Measurements from ENCODE around the gene CMTM7.
A peak's percentile ranks its signal among the peaks of the same experiment; 100 is the strongest.

Gene CMTM7

DNA sequence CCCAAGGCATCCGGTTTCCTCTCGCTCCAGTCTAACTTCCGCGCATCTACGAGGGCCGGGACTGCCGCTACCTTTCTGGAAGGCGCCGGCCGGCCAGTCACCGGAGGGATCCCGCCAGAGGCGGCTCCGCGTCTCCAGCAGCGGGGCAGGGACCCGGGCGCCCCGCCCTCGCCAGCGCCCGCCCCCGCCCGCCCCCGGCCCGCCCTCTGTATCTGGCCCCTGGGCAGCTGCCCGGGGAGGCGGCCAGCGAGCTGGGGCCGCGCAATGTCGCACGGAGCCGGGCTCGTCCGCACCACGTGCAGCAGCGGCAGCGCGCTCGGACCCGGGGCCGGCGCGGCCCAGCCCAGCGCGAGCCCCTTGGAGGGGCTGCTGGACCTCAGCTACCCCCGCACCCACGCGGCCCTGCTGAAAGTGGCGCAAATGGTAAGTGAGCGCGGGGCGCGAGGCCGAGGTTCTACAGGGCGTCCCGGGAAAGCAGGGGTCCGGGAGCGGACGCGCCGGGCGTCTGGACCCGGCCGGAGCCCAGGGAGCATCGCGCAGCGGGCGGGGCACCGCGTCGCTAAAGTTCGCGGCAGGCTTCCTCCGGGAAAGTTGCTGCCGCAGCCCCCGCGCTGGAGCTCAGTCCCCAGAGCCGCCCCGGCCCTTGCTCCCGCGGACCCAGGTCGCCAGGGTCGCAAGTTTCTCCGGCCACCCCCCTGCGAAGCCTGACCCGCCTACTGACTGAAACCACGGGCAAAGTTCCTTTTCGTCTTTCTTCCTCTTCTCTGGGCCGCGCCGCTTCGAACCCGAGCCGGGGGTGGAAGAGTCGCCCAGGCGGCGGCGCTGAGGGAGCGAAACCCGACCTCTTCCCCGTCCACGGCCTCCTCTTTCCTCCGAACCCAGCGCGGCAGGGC lies at the start of gene CMTM7:
CMTM7 (plus strand) TSS at position 211 of the 893 bp plus-strand sequence; CDS start at position 265, 54 bp downstream.
- Histone ChIP-seq H3K4me1 (ENCODE audit: insufficient read depth, low read length) (no peaks in the 10 kb centered on the region; the same call in 1 of the 2 replicates), H3K36me3 (ENCODE audit: insufficient read depth, low read length) (no peaks in the 10 kb centered on the region), H3K9me3 (ENCODE audit: control insufficient read depth, insufficient read depth, low read length) (no peaks in the 10 kb centered on the region), H3K9ac (ENCODE audit: low read depth, low read length) (peak within 1 kb of the TSS; percentile 94)

DNA sequence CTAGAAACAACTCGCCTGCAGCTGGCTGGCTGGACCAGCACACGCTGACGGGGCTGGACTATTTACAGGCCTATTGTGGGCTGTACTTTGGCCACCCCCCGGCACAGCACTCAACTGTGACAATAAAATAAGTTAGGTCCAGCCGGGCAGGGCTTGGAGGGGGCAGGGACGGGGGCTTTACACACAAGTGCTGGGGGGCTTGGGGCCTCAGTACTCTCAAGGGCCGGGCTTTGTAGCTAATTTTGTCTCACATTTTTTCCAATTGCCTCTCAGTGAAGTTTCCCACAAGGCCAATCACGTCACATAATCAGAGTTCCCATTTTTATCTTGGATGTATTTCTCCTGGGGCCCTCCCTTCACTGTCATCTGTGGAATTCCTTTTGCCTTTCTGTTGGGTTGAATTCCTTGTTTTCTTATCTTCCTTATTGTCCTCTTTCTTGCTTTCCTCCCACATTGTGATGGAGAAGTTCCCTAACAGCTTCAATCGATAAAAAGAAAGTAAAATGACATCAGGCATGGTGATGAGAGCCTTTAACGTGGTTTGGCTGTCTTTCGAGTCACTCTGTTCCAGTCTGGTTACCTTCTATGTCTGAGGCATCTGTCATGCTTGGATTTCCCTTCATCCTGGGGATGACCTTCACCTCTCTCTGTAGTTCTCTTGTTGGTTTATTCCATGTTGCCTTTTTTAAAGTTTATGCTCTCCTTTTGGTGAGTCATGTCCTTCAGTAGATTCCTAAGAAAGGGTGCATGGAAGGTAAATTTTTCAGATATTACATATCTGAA lies 44.1 kb upstream of the CMTM7 start:
- Histone ChIP-seq H3K36me3 (ENCODE audit: insufficient read depth, low read length) (no peaks in the 10 kb centered on the region), H3K9ac (ENCODE audit: low read depth, low read length) (no peak overlapping the region), H3K4me1 (ENCODE audit: insufficient read depth, low read length) (peaks cover 17% of the 10 kb centered on the region), H3K9me3 (ENCODE audit: control insufficient read depth, insufficient read depth, low read length) (no peaks in the 10 kb centered on the region)

DNA sequence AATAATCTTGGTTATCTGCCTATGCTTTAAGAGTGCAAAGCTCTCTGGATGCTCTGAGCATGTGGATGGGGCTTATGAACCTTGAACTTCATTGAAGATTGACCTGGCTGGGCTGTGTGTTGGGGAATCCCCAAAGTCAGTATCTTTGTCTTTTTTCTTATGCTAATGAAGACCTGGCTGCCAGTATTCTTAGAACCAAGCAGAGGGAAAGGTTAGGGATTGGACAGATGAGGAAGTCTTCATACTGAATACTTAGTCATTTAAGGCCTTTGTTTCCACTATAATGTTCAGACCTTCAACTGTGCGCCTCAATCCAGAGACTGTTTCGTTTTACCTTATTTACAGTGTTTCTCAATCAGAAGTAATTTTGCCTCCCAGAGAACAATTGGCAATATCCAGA lies 42.5 kb upstream of the CMTM7 start:
- no peak overlapping the region for H3K9ac ChIP-seq (ENCODE audit: low read depth, low read length)
- no peaks in the 10 kb centered on the region for H3K9me3 ChIP-seq (ENCODE audit: control insufficient read depth, insufficient read depth, low read length)
- H3K36me3 ChIP-seq (ENCODE audit: insufficient read depth, low read length), result no peaks in the 10 kb centered on the region
- peaks cover 18% of the 10 kb centered on the region for H3K4me1 ChIP-seq (ENCODE audit: insufficient read depth, low read length)

DNA sequence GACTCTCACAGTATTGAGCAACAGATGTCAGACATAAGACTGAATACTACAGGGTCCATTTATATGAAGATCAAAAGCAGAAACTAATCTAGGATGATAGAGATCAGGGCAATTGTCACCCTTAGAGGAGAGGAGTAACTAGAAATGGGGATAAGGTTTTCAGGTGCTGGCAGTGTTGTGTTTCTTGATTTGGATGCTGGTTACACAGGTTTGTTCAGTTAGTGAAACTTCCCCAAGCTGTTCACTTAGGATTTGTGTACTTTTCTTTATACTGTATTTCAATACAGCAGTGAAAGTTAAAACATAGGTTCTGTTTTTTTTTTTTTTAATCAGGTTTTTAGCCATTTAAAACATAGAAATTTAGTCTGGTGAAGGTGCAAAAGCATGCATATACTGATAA lies 39.1 kb upstream of the CMTM7 start:
- H3K9me3 ChIP-seq (ENCODE audit: control insufficient read depth, insufficient read depth, low read length), result no peaks in the 10 kb centered on the region
- no peaks in the 10 kb centered on the region for H3K36me3 ChIP-seq (ENCODE audit: insufficient read depth, low read length)
- H3K9ac ChIP-seq (ENCODE audit: low read depth, low read length), result no peak overlapping the region
- H3K4me1 ChIP-seq (ENCODE audit: insufficient read depth, low read length), result peaks cover 17% of the 10 kb centered on the region

DNA sequence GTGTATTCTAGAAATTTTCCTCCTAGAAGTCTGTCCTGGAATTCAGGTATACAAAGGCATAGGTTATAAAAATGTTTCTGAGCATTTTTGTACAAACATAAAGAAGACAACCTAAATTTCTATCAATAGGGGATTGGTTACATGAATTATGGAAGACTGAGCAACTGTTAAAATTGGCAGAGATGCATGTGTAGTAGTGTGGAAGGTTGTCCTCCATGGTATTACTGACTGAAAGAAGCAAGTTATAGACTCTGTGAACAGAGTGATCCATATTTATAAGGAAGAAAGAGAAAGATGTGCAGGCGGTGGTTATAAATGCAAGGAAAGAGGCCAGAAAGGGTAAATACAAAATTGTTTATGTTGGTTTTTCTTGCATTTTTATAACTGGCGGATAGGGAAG lies 38.3 kb upstream of the CMTM7 start:
- H3K9me3 ChIP-seq (ENCODE audit: control insufficient read depth, insufficient read depth, low read length), result no peaks in the 10 kb centered on the region
- peaks cover 14% of the 10 kb centered on the region; the same call in 1 of the 2 replicates for H3K4me1 ChIP-seq (ENCODE audit: insufficient read depth, low read length)
- no peaks in the 10 kb centered on the region for H3K36me3 ChIP-seq (ENCODE audit: insufficient read depth, low read length)
- no peak overlapping the region for H3K9ac ChIP-seq (ENCODE audit: low read depth, low read length)

GRCh38 chr3:32354362-32354778 lies 37.3 kb upstream of the CMTM7 start:
- H3K9me3 ChIP-seq (ENCODE audit: control insufficient read depth, insufficient read depth, low read length), result no peaks in the 10 kb centered on the region
- no peak overlapping the region for H3K9ac ChIP-seq (ENCODE audit: low read depth, low read length)
- H3K4me1 ChIP-seq (ENCODE audit: insufficient read depth, low read length), result peaks cover 10% of the 10 kb centered on the region; the same call in 1 of the 2 replicates
- H3K36me3 ChIP-seq (ENCODE audit: insufficient read depth, low read length), result no peaks in the 10 kb centered on the region

GRCh38 chr3:32355751-32356291 lies 35.8 kb upstream of the CMTM7 start:
- no peaks in the 10 kb centered on the region for H3K9me3 ChIP-seq (ENCODE audit: control insufficient read depth, insufficient read depth, low read length)
- H3K36me3 ChIP-seq (ENCODE audit: insufficient read depth, low read length), result no peaks in the 10 kb centered on the region
- no peak overlapping the region for H3K9ac ChIP-seq (ENCODE audit: low read depth, low read length)
- H3K4me1 ChIP-seq (ENCODE audit: insufficient read depth, low read length), result peaks cover 16% of the 10 kb centered on the region

DNA sequence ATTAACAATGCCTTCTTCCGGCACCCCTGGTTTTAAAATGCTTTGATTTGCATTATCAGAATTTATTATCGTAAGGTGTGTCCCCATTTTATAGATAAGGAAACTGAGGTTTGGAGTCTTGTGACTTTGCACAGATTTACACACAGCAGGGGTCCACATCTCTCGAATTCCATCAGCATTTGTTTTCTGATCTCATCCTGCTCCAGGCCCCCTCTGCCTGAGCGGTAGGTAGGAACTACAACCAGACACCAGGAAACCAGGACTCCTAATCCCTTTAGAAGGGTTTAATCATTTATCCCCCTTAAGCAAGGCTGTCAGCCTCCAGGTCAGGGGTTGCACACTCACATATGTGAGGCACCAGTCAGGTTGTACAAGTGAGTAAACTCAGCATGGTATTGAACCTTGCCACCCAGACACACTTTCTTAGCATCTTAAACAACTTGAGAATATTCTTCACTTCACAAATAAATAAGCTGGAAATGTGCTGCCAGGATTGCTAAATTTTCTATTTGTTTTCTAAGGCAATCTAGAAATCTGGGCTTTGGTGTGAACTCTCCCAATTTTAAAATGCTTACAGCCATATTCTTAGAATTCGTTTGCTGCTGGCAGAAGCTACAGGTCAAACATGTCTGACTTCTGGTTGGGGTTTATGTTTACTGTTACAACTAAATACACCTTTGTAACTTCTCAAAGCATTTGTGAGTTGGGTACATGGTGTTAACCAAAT lies 31.7 kb upstream of the CMTM7 start:
- no peaks in the 10 kb centered on the region for H3K36me3 ChIP-seq (ENCODE audit: insufficient read depth, low read length)
- no peak overlapping the region for H3K9ac ChIP-seq (ENCODE audit: low read depth, low read length)
- no peaks in the 10 kb centered on the region for H3K9me3 ChIP-seq (ENCODE audit: control insufficient read depth, insufficient read depth, low read length)
- peaks cover 12% of the 10 kb centered on the region for H3K4me1 ChIP-seq (ENCODE audit: insufficient read depth, low read length)

GRCh38 chr3:32360493-32360827 lies 31.2 kb upstream of the CMTM7 start:
- Histone ChIP-seq H3K9me3 (ENCODE audit: control insufficient read depth, insufficient read depth, low read length) (no peaks in the 10 kb centered on the region), H3K36me3 (ENCODE audit: insufficient read depth, low read length) (no peaks in the 10 kb centered on the region), H3K9ac (ENCODE audit: low read depth, low read length) (no peak overlapping the region), H3K4me1 (ENCODE audit: insufficient read depth, low read length) (peaks cover 12% of the 10 kb centered on the region)

DNA sequence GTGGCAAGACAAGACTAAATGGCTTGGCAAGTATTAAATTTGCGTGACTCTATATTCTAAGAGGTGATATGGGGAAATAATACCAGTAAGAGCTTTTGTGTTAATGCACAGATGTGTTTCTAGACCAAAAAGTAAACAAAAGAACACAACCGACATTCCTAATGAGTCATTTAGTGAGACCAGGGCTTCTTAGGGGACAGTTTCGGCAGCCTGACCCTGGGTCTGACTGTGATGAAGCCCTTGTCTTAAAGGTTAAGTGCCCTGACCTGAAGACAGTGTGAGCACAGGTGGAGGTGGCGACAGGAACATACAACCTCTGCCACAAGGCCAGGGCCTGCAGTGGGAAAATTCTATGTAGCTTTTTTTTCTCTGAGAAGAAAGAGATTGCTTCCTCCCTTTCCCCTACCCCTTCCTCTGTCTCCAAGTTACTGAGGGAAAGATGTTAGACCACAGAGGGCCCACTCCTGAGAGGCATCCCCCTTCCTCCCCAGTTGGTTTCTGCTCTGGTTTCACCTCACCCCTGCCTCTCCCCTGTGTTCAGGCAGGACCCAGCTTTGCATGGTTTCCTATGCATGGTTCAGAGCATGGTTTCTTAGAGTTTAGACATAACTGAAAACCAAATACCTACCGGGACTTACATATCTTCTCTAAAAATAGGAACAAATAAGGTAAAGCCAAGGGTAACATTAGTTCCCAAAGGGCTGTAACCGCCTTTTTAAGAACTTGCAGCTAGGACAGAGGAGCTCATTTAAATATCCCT lies 24.8 kb upstream of the CMTM7 start:
- H3K9me3 ChIP-seq (ENCODE audit: control insufficient read depth, insufficient read depth, low read length), result no peaks in the 10 kb centered on the region
- H3K36me3 ChIP-seq (ENCODE audit: insufficient read depth, low read length), result no peaks in the 10 kb centered on the region
- no peak overlapping the region for H3K9ac ChIP-seq (ENCODE audit: low read depth, low read length)
- peaks cover 15% of the 10 kb centered on the region; the same call in 1 of the 2 replicates for H3K4me1 ChIP-seq (ENCODE audit: insufficient read depth, low read length)

GRCh38 chr3:32367442-32367841 lies 24.2 kb upstream of the CMTM7 start:
- Histone ChIP-seq H3K9ac (ENCODE audit: low read depth, low read length) (no peak overlapping the region), H3K4me1 (ENCODE audit: insufficient read depth, low read length) (peaks cover 15% of the 10 kb centered on the region; the same call in 1 of the 2 replicates), H3K36me3 (ENCODE audit: insufficient read depth, low read length) (no peaks in the 10 kb centered on the region), H3K9me3 (ENCODE audit: control insufficient read depth, insufficient read depth, low read length) (no peaks in the 10 kb centered on the region)

- Histone ChIP-seq H3K36me3 (ENCODE audit: insufficient read depth, low read length) (no peaks in the 10 kb centered on the region), H3K9me3 (ENCODE audit: control insufficient read depth, insufficient read depth, low read length) (no peaks in the 10 kb centered on the region), H3K9ac (ENCODE audit: low read depth, low read length) (no peak overlapping the region), H3K4me1 (ENCODE audit: insufficient read depth, low read length) (peaks cover 12% of the 10 kb centered on the region; the same call in 1 of the 2 replicates)
Observed at GRCh38 chr3:32371461-32372212, 20.0 kb upstream of the CMTM7 start.

- H3K9ac ChIP-seq (ENCODE audit: low read depth, low read length), result no peak overlapping the region
- H3K4me1 ChIP-seq (ENCODE audit: insufficient read depth, low read length), result peaks cover 8% of the 10 kb centered on the region; the same call in 1 of the 2 replicates
- H3K9me3 ChIP-seq (ENCODE audit: control insufficient read depth, insufficient read depth, low read length), result no peaks in the 10 kb centered on the region
- no peaks in the 10 kb centered on the region for H3K36me3 ChIP-seq (ENCODE audit: insufficient read depth, low read length)
Observed at GRCh38 chr3:32372213-32372490, 19.5 kb upstream of the CMTM7 start.
